ENCODE data around the gene IGLL1.
"Not testable (repeated sequence)": the region's sequence is repeated elsewhere in the genome, so short reads cannot be mapped to it uniquely, and the experiment has no call there.

The IGLL1 gene

GRCh38 chr22:23562186-23562585 lies 17.9 kb downstream of the IGLL1 start:
- no peak for DNase-seq (ENCODE audit: low read depth)

GRCh38 chr22:23561025-23561510 lies 19.0 kb downstream of the IGLL1 start:
- DNase-seq (ENCODE audit: low read depth): not testable (repeated sequence)

GRCh38 chr22:23560215-23560614 lies 19.9 kb downstream of the IGLL1 start:
- DNase-seq (ENCODE audit: low read depth): not testable (repeated sequence)

GRCh38 chr22:23557467-23557866 lies 22.6 kb downstream of the IGLL1 start:
- DNase-seq (ENCODE audit: low read depth): no peak

GRCh38 chr22:23557036-23557435 lies 23.1 kb downstream of the IGLL1 start:
- DNase-seq (ENCODE audit: low read depth): no peak

GRCh38 chr22:23556026-23556620 lies 24.0 kb downstream of the IGLL1 start:
- no peak for DNase-seq (ENCODE audit: low read depth)

- DNase-seq (ENCODE audit: low read depth): no peak
Observed at GRCh38 chr22:23555118-23555517, 25.0 kb downstream of the IGLL1 start.

- DNase-seq (ENCODE audit: low read depth): no peak
Observed at GRCh38 chr22:23553924-23554870, 25.9 kb downstream of the IGLL1 start.

- no peak for DNase-seq (ENCODE audit: low read depth)
Observed at GRCh38 chr22:23553438-23553837, 26.7 kb downstream of the IGLL1 start.

- DNase-seq (ENCODE audit: low read depth): no peak
Observed at GRCh38 chr22:23552573-23552972, 27.5 kb downstream of the IGLL1 start.

- DNase-seq (ENCODE audit: low read depth): no peak
Observed at GRCh38 chr22:23551385-23551784, 28.7 kb downstream of the IGLL1 start.

GRCh38 chr22:23550049-23550650 lies 29.9 kb downstream of the IGLL1 start:
- no peak for DNase-seq (ENCODE audit: low read depth)

- no peak for DNase-seq (ENCODE audit: low read depth)
Observed at GRCh38 chr22:23549198-23549595, 30.9 kb downstream of the IGLL1 start.

- DNase-seq (ENCODE audit: low read depth): no peak
Observed at GRCh38 chr22:23548501-23549197, 31.4 kb downstream of the IGLL1 start.

- DNase-seq (ENCODE audit: low read depth): no peak
Observed at GRCh38 chr22:23547818-23548500, 32.1 kb downstream of the IGLL1 start.

GRCh38 chr22:23547382-23547781 lies 32.7 kb downstream of the IGLL1 start:
- DNase-seq (ENCODE audit: low read depth): not testable (repeated sequence)

- no peak for DNase-seq (ENCODE audit: low read depth)
Observed at GRCh38 chr22:23544852-23545251, 35.2 kb downstream of the IGLL1 start.

GRCh38 chr22:23543506-23544000 lies 36.5 kb downstream of the IGLL1 start:
- DNase-seq (ENCODE audit: low read depth): not testable (repeated sequence)

GRCh38 chr22:23542933-23543332 lies 37.2 kb downstream of the IGLL1 start:
- no peak for DNase-seq (ENCODE audit: low read depth)

GRCh38 chr22:23542391-23542790 lies 37.7 kb downstream of the IGLL1 start:
- not testable (repeated sequence) for DNase-seq (ENCODE audit: low read depth)

- DNase-seq (ENCODE audit: low read depth): not testable (repeated sequence)
Observed at GRCh38 chr22:23541849-23542281, 38.2 kb downstream of the IGLL1 start.

Data from non-pigmented ciliary epithelial cell (primary cell).